Subcutaneous abdominal adipose tissue (tissue), 5 donors: ENCODE results near the gene RSPH6A.
A peak's percentile ranks its signal among the peaks of the same experiment; 100 is the strongest.

Experiments
- H3K27ac ChIP-seq: one replicate; pipeline ENCODE4 v1.7.0; 2013; ENCODE audit warnings: low read depth, mild to moderate bottlenecking, inconsistent platforms, low read length, moderate library complexity
- H3K27me3 ChIP-seq, 5 donors: one replicate each; pipeline ENCODE4 v1.7.0; 2013; ENCODE audit warnings: low read length in 5 of 5, inconsistent platforms in 1 of 5; ENCODE audit not compliant: control insufficient read depth in 5 of 5, insufficient read depth in 4 of 5
- H3K36me3 ChIP-seq, 5 donors: one replicate each; pipeline ENCODE4 v1.7.0; 2013; ENCODE audit warnings: low read length in 5 of 5; ENCODE audit not compliant: control insufficient read depth in 5 of 5, insufficient read depth in 5 of 5
- H3K4me1 ChIP-seq, 5 donors: one replicate each; pipeline ENCODE4 v1.7.0; 2013; ENCODE audit warnings: low read length in 5 of 5, mild to moderate bottlenecking in 3 of 5, moderate library complexity in 1 of 5; ENCODE audit not compliant: control insufficient read depth in 5 of 5, insufficient read depth in 5 of 5
- H3K4me3 ChIP-seq, 5 donors: one replicate each; pipeline ENCODE4 v1.7.0; 2013; ENCODE audit warnings: low read length in 5 of 5, low read depth in 1 of 5
- H3K9ac ChIP-seq, 5 donors: one replicate each; pipeline ENCODE4 v1.7.0; 2013; ENCODE audit warnings: low read length in 5 of 5, mild to moderate bottlenecking in 4 of 5, moderate library complexity in 3 of 5
- H3K9me3 ChIP-seq, 5 donors: one replicate each; pipeline ENCODE4 v1.7.0; 2013; ENCODE audit warnings: low read length in 5 of 5; ENCODE audit not compliant: control insufficient read depth in 5 of 5
- donor health status: healthy.
- donor health status: healthy.
- donor health status: healthy.
- donor health status: healthy.
- donor health status: healthy.

The RSPH6A gene

DNA sequence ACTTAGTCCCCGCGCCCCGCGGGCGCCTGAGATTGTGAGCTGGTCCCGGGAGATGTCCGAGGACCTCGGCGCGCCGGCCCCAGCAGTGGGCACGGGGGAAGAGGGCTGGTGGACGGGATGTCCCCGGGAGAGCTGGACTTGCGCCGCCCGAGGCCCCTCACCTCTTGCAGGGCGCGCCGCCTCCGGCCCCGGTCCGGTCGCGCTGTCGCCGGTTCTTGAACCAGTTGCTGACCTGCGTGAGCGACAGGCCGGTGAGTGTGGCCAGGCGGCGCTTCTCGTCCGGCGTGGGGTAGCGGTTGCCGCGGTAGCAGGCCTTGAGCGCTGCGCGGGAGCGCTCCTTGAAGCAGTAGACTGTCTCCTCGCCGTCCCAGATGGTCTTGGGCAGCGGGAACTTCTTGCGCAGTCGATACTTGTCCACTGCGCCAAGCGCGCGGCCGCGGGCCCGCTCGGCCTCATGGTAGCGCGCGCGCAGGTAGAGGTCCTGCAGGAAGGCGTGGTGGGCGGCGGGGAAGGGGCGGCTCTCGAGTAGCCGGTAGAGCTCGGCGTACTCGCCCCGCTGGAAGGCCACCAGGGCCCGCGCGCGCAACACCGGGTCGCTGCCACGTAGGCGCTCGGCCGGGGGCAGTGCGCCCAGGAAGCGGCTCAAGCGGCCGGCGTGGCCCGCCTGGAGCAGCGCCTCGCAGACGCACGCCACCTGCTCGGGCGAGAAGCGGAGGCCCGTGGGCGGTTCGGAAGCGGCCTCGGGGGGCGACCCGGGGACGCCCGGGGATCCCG lies 47.0 kb downstream of the RSPH6A start:
- peaks cover 0 to 58% (median 53%) of the 10 kb centered on the region in 5 donors for H3K4me1 ChIP-seq

DNA sequence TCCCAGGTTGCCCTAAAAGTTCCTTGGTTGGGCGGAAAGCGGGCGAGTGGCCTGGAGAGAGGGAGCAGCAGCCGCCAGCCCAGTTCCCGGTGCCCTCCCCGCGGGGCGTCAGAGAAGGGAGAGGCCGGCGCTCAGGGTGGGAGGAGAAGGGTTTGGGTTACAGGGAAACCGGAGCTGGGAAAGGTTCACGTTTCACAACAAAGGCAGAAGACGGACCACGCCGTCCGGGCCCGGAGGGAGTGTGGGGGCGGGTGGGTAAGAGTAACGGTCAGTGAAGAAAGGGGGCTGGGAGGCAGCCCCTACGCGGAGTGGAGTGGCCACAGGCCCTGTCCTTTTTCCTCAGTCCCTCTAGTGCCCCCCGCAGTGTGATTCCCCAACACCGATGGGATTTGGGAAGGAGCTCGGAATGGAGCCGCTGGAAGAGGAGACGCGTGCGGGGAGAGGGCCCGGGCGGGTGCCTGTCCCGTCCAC lies 47.7 kb downstream of the RSPH6A start:
- Histone ChIP-seq H3K27ac (peak overlapping the region; percentile 77), H3K9ac (peak overlapping the region in 4 of 5 donors; percentile 64 to 79 (median 72)), H3K4me3 (peak overlapping the region; percentile 67 to 93 (median 87)), H3K27me3 (peaks cover 0 to 16% (median 5%) of the 10 kb centered on the region in 5 donors), H3K9me3 (no peaks in the 10 kb centered on the region), H3K4me1 (peaks cover 0 to 58% (median 53%) of the 10 kb centered on the region in 5 donors), H3K36me3 (peaks cover 0 to 8% (median 0%) of the 10 kb centered on the region in 5 donors)

More for the DNA sequence above, 47.0 kb downstream of the RSPH6A start:
- H3K9me3 ChIP-seq = no peaks in the 10 kb centered on the region
- peaks cover 0 to 8% (median 3%) of the 10 kb centered on the region in 5 donors for H3K36me3 ChIP-seq
- peaks cover 0 to 14% (median 5%) of the 10 kb centered on the region in 5 donors for H3K27me3 ChIP-seq
- peak overlapping the region; percentile 48 to 93 (median 87) for H3K4me3 ChIP-seq
- H3K9ac ChIP-seq = peak overlapping the region in 4 of 5 donors; percentile 57 to 79 (median 72)
- H3K27ac ChIP-seq = peak overlapping the region; percentile 77

DNA sequence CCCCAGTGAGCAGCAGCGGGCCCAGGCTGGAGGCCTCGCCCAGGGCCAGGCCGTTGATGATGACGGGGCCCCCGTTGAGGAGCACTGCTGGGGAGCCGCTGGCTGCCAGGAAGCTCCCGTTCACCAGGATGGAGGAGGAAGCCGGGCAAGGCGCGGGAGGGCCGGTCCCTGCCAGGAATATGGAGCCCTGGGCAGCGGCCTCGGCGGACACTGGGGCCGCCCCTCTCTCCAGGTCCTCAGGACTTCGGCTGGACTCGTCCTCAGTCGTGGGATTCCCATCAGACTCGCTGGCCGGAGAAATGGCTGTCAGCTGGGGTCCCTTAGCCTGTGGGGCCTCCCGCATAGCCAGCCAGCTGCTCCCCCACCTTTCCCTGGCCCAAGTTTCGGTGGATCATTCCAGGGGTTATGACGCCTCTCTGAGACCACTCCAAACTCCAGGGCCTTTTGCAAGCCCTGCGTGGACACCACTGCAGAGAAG lies 48.2 kb downstream of the RSPH6A start:
- Histone ChIP-seq H3K9ac (peak overlapping the region in 4 of 5 donors; percentile 35 to 79 (median 71)), H3K27me3 (peaks cover 0 to 16% (median 5%) of the 10 kb centered on the region in 5 donors), H3K27ac (peak overlapping the region; percentile 77), H3K4me3 (peak overlapping the region; percentile 67 to 93 (median 87)), H3K9me3 (no peaks in the 10 kb centered on the region), H3K4me1 (peaks cover 0 to 58% (median 53%) of the 10 kb centered on the region in 5 donors), H3K36me3 (peaks cover 0 to 8% (median 0%) of the 10 kb centered on the region in 5 donors)

DNA sequence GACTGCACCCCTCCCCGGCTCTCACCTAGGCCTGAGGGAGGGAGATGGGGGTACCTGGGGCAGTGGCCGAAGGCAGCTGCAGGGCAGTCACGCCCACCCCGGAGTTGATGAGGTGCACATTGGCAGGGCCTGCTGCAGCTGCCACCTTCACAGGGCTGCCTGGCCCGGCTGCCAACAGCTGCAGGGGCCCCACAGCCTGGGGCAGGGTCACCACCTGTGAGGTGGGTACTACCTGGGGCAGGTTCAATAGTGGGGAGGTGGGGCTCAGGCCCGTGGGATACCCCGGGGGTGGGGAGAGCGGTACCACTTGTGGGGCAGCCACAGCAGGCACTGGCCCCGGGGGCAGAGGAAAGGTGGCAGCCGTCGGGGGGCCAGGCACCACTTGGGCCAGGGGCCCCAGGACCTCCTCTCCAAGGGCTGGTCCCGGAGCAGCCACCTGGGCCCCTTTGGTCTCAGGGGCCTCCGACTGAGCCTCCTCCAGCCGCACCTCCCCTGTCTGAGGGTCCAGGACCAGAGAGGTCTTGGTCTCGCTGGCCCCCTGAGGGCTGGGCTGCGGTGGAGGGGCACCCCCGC lies 48.7 kb downstream of the RSPH6A start:
- peaks cover 0 to 6% (median 0%) of the 10 kb centered on the region in 5 donors for H3K36me3 ChIP-seq
- H3K9me3 ChIP-seq = no peaks in the 10 kb centered on the region
- H3K27ac ChIP-seq = peak overlapping the region; percentile 77
- H3K9ac ChIP-seq = peak overlapping the region in 4 of 5 donors; percentile 35 to 79 (median 71)
- peaks cover 0 to 58% (median 53%) of the 10 kb centered on the region in 5 donors for H3K4me1 ChIP-seq
- H3K27me3 ChIP-seq = peaks cover 0 to 16% (median 5%) of the 10 kb centered on the region in 5 donors
- peak overlapping the region in 2 of 5 donors; percentile 81 to 87 for H3K4me3 ChIP-seq

DNA sequence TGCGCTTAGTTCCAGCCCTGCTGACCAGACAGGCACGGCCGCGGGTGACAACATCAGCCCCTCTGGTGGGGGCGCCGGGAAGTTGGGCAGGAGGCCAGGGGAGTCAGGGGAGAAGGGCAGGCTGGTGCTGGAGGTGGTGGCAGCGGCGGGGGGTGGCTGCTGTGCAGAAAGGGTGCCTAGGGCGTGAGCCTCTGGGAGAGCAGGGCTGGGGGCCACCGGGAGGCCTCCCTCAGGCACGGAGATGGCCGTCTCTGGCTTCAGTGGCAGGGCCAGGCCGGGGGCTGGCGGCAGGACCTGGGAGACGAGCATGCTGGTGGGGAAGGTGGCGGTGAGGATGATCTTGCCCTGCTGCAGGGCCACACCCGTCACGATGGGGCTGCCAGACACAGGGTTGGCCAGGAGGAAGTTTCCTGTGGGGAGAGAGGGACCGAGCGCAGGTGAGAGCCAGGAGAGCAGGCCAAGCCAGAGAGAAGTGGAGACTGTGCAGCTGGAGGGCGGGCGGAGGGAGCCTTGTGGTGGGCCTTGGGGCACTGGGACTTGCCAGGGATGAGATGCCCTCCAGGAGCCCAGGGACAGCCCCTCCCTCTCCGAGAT lies 49.3 kb downstream of the RSPH6A start:
- peaks cover 0 to 53% (median 47%) of the 10 kb centered on the region in 5 donors for H3K4me1 ChIP-seq
- H3K4me3 ChIP-seq = no peak overlapping the region
- H3K27ac ChIP-seq = no peak overlapping the region
- peaks cover 0 to 16% (median 5%) of the 10 kb centered on the region in 5 donors for H3K27me3 ChIP-seq
- H3K9me3 ChIP-seq = no peaks in the 10 kb centered on the region
- H3K36me3 ChIP-seq = peaks cover 0 to 5% (median 0%) of the 10 kb centered on the region in 5 donors
- peak overlapping the region in 1 of 5 donors; percentile 79 for H3K9ac ChIP-seq

DNA sequence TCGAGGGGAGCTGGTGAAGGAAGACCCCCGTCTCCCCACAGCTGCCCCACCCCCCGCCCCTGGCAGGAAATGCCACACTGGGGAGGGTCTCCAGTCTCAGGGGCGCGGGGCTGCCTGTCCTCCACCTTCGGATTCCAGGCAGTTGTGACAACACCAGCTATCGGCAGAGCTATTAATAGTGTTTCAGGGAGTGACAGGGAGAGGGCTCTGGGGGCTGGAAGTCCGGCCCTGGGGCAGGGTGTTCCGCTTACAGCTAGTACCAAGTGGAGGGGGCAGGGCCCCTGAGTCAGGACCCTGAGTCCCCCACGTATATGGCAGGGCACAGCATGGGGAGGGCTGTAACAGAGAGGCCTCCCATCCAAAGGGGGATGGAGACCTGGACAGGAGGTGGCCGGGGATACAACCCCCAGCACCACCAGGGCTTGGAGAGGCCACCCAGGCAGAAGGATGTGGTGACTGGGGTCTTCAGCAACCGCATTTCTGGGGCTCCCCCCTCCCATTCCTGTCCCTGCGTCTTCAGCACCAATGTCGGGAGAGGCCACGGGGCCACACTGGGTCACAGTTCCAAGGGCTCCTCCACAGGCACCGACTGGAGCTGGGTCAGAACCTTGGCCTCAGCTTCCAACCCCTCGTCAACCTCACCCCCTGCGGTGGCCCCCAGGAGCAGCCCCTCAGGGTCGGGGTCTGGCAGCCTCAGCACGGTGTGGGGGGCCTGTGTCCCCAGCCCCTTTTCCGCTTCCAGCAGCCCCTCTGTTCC lies 50.0 kb downstream of the RSPH6A start:
- Histone ChIP-seq H3K9ac (peak overlapping the region in 1 of 5 donors; percentile 5), H3K36me3 (peaks cover 0 to 5% (median 0%) of the 10 kb centered on the region in 5 donors), H3K27me3 (peaks cover 0 to 16% (median 5%) of the 10 kb centered on the region in 5 donors), H3K4me3 (no peak overlapping the region), H3K9me3 (no peaks in the 10 kb centered on the region), H3K4me1 (peaks cover 0 to 47% (median 41%) of the 10 kb centered on the region in 5 donors), H3K27ac (no peak overlapping the region)

DNA sequence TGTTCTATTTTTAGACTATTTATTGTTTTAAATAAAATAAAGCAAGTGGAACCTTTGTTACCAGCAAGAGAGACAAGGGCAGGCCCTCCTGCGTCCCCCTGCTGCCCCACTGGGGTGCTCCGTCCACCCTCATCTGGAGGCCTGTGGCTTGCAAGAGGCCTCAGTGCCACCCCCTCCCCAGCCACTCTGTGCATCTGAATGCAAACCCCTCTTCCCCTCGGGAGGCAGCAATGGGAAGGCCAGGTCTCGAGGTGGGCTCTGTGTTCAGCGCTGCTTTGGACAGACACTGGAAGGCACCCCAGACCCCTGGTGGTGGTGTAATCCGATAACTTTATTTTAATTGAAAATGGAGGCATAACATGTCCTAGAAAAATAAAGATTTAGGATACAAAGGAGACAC lies 50.6 kb downstream of the RSPH6A start:
- Histone ChIP-seq H3K4me1 (peaks cover 0 to 41% (median 35%) of the 10 kb centered on the region in 5 donors), H3K9ac (peak overlapping the region in 1 of 5 donors; percentile 8), H3K9me3 (no peaks in the 10 kb centered on the region), H3K4me3 (no peak overlapping the region), H3K27me3 (peaks cover 0 to 16% (median 5%) of the 10 kb centered on the region in 5 donors), H3K36me3 (peaks cover 0 to 5% (median 0%) of the 10 kb centered on the region in 5 donors), H3K27ac (no peak overlapping the region)

DNA sequence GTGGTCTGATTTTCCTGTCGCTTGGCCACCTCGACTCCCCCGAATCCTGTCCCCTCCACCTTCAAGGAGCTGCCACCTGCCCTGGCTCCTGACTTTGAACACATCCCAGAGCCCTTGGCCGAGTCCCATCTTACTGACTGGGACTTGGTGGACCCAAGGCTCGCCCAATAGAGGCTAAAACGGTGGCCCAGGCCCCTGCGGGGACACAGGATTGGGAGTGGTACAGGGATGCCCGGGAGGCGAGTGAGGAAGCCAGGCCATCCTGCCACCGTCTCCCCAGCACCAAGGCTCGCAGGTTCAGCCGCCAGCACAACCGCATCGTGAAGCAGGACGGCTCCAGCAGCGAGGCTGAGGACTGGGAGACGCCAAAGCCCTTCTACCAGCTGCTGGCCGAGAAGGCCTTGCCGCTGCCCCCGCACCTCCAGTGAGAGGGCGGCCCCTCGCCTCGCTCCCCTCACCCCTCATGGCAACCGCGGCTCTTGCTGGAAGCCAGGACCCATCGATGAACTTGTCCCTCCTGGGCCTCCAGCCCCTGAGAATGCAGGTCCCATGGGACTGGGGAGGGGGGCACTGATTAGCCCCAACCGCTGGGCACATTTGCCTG lies 51.3 kb downstream of the RSPH6A start:
- Histone ChIP-seq H3K9ac (peak overlapping the region in 2 of 5 donors; percentile 3 to 8), H3K27ac (no peak overlapping the region), H3K27me3 (peaks cover 0 to 19% (median 5%) of the 10 kb centered on the region in 5 donors), H3K4me1 (peaks cover 0 to 37% (median 35%) of the 10 kb centered on the region in 5 donors), H3K4me3 (no peak overlapping the region), H3K9me3 (no peaks in the 10 kb centered on the region), H3K36me3 (peaks cover 0 to 5% (median 0%) of the 10 kb centered on the region in 5 donors)
